ENCODE results near the gene DNAJC1. TPM values are rescaled to one million over a fixed set of nuclear protein-coding genes. Genes with fewer than 3 reads are reported as not detected.

Gene DNAJC1
- total RNA-seq, 3 donors from 2014 or later (not counting 1 experiment from before 2014, with no cell fraction given): 38.4 to 63.7 (median 50.6) TPM

DNA sequence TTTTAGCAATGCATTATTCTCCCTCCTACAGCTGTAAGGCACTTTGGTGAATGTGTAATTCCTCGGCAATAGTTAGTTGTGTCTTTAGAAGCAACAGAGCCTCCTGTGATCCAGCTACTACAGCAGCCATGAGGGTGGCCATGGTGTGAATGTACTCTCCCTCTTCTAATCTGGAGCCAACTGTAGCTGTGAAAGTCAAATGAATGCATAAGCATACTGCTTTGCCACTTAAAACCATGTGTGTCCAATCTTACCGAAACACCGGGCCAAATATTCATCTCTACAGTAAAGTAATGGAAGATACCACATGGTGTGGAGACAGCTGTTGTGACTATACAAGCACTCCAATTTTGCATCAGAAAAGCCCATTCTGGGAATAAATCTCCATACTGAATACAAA lies 195.0 kb downstream of the DNAJC1 start:
- Mint-ChIP-seq H3K4me1 (peaks cover 6 to 11% of the 10 kb centered on the region in 2 donors), H3K9me3 (no peaks in the 10 kb centered on the region), H3K4me3 (no peak overlapping the region), H3K36me3 (no peaks in the 10 kb centered on the region), H3K27ac (no peak overlapping the region), H3K27me3 (ENCODE audit: low read depth in 2 of 2) (no peaks in the 10 kb centered on the region)
- Histone ChIP-seq H3K36me3 (ENCODE audit: control insufficient read depth, insufficient read depth, low read length) (peaks cover 4% of the 10 kb centered on the region), H3K9me3 (ENCODE audit: control insufficient read depth, insufficient read depth, low read length) (no peaks in the 10 kb centered on the region), H3K27ac (ENCODE audit: low read length) (no peak overlapping the region), H3K4me1 (ENCODE audit: control insufficient read depth, insufficient read depth, low read length) (no peaks in the 10 kb centered on the region), H3K4me3 (ENCODE audit: low read length) (no peak overlapping the region), H3K27me3 (ENCODE audit: control insufficient read depth, insufficient read depth, low read length) (no peaks in the 10 kb centered on the region)
- intact Hi-C loops (cut with micrococcal nuclease): no loop called here
- ATAC-seq (no peak), DNase-seq (no peak)
- WGBS (ENCODE audit: insufficient coverage): 100% methylated on average over 3 of the region's 3 CpGs
- TF ChIP-seq CTCF (IDR thresholded peaks at IDR 0.05): no peak

GRCh38 chr10:21807180-21807579 lies 196.3 kb downstream of the DNAJC1 start:
- Mint-ChIP-seq H3K4me1 (peaks cover 6 to 11% of the 10 kb centered on the region in 2 donors), H3K9me3 (no peaks in the 10 kb centered on the region), H3K27me3 (ENCODE audit: low read depth in 2 of 2) (no peaks in the 10 kb centered on the region), H3K4me3 (no peak overlapping the region), H3K36me3 (no peaks in the 10 kb centered on the region), H3K27ac (peak overlapping the region in 1 of 2 donors; percentile 36)
- no peak for ATAC-seq
- no peak overlapping the region for H3K4me3 ChIP-seq (ENCODE audit: low read length)
- H3K4me1 ChIP-seq (ENCODE audit: control insufficient read depth, insufficient read depth, low read length): no peaks in the 10 kb centered on the region
- 78% methylated on average over 5 of the region's 5 CpGs for WGBS (ENCODE audit: insufficient coverage)
- H3K27me3 ChIP-seq (ENCODE audit: control insufficient read depth, insufficient read depth, low read length): no peaks in the 10 kb centered on the region
- no peak overlapping the region for H3K27ac ChIP-seq (ENCODE audit: low read length)
- TF ChIP-seq CTCF (IDR thresholded peaks at IDR 0.05): no peak
- peaks cover 4% of the 10 kb centered on the region for H3K36me3 ChIP-seq (ENCODE audit: control insufficient read depth, insufficient read depth, low read length)
- intact Hi-C loops (cut with micrococcal nuclease): no loop called here
- no peaks in the 10 kb centered on the region for H3K9me3 ChIP-seq (ENCODE audit: control insufficient read depth, insufficient read depth, low read length)
- DNase-seq: no peak

- H3K9me3 Mint-ChIP-seq: peaks cover 0 to 2% of the 10 kb centered on the region in 2 donors
- H3K27me3 Mint-ChIP-seq (ENCODE audit: low read depth in 2 of 2): no peaks in the 10 kb centered on the region
- no peak overlapping the region for H3K27ac Mint-ChIP-seq
- intact Hi-C loops (cut with micrococcal nuclease): no loop called here
- H3K4me3 Mint-ChIP-seq: no peak overlapping the region
- Histone ChIP-seq H3K27me3 (ENCODE audit: control insufficient read depth, insufficient read depth, low read length) (no peaks in the 10 kb centered on the region), H3K4me1 (ENCODE audit: control insufficient read depth, insufficient read depth, low read length) (peaks cover under 1% of the 10 kb centered on the region), H3K27ac (ENCODE audit: low read length) (no peak overlapping the region), H3K4me3 (ENCODE audit: low read length) (no peak overlapping the region), H3K9me3 (ENCODE audit: control insufficient read depth, insufficient read depth, low read length) (no peaks in the 10 kb centered on the region), H3K36me3 (ENCODE audit: control insufficient read depth, insufficient read depth, low read length) (peaks cover 4% of the 10 kb centered on the region)
- no peak for TF ChIP-seq CTCF (IDR thresholded peaks at IDR 0.05)
- DNase-seq (no peak), ATAC-seq (no peak)
- peaks cover 8% of the 10 kb centered on the region for H3K36me3 Mint-ChIP-seq
- H3K4me1 Mint-ChIP-seq: peaks cover 16 to 24% of the 10 kb centered on the region in 2 donors
- 100% methylated on average over 1 of the region's 1 CpG for WGBS (ENCODE audit: insufficient coverage)
Observed at GRCh38 chr10:21803374-21803773, 200.2 kb downstream of the DNAJC1 start.

DNA sequence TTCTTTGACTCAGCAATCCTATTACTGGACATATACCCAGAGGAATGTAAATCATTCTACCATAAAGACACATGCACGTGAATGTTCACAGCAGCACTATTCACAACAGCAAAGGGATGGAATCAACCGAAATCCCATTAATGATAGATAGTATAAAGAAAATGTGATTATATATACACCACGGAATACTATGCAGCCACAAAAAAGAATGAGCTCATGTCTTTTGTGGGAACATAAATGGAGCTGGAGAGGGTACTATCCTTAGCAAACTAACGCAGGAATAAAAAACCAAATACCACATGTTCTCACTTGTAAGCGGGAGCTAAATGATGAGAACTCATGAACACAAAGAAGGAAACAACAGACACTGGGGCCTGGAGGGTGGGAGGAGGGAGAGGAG lies 201.9 kb downstream of the DNAJC1 start:
- peaks cover 4% of the 10 kb centered on the region for H3K36me3 ChIP-seq (ENCODE audit: control insufficient read depth, insufficient read depth, low read length)
- Mint-ChIP-seq H3K4me3 (no peak overlapping the region), H3K27ac (no peak overlapping the region), H3K36me3 (peaks cover 8% of the 10 kb centered on the region), H3K9me3 (peaks cover 0 to 2% of the 10 kb centered on the region in 2 donors), H3K27me3 (ENCODE audit: low read depth in 2 of 2) (no peaks in the 10 kb centered on the region), H3K4me1 (peaks cover 25 to 34% of the 10 kb centered on the region in 2 donors)
- peaks cover 8% of the 10 kb centered on the region for H3K4me1 ChIP-seq (ENCODE audit: control insufficient read depth, insufficient read depth, low read length)
- no peak for ATAC-seq
- no peaks in the 10 kb centered on the region for H3K27me3 ChIP-seq (ENCODE audit: control insufficient read depth, insufficient read depth, low read length)
- no peak overlapping the region for H3K27ac ChIP-seq (ENCODE audit: low read length)
- WGBS (ENCODE audit: insufficient coverage): 100% methylated on average over 2 of the region's 5 CpGs
- intact Hi-C loops (cut with micrococcal nuclease): no loop called here
- no peaks in the 10 kb centered on the region for H3K9me3 ChIP-seq (ENCODE audit: control insufficient read depth, insufficient read depth, low read length)
- no peak overlapping the region for H3K4me3 ChIP-seq (ENCODE audit: low read length)
- no peak for DNase-seq
- TF ChIP-seq CTCF (IDR thresholded peaks at IDR 0.05): no peak

All from natural killer cell (primary cell).